Gastrocnemius medialis (tissue), 4 donors: ENCODE data around the gene OR8G1. TPM values are rescaled to one million over a fixed set of nuclear protein-coding genes. Genes with fewer than 3 reads are reported as not detected.

ENCODE experiments used
- ATAC-seq, 2 donors: fragments of 150-250 bp; one replicate each; pipeline ENCODE4 v1.9.1; 2016
- DNase-seq, 2 donors: peaks; one replicate each; pipeline ENCODE4 v3.0.0-alpha.2; 2019
- H3K27ac ChIP-seq, 4 donors: fragments of 200-600 bp; sonication (generic); 1 replicate in 1 of 4; 2 replicates in 3 of 4; pipeline ENCODE4 v1.5.1; 2016 to 2018; ENCODE audit warnings: mild to moderate bottlenecking in 2 of 4, moderate library complexity in 1 of 4
- H3K27me3 ChIP-seq, 3 donors: fragments of 200-600 bp; sonication (generic) in 2 of 3; 1 replicate in 1 of 3; 2 replicates in 2 of 3; pipeline versions ENCODE4 v1.5.1 to v1.6.0; 2016 to 2019; ENCODE audit warnings: mild to moderate bottlenecking in 1 of 3, moderate library complexity in 1 of 3
- H3K36me3 ChIP-seq, 2 donors: fragments of 200-600 bp; sonication (generic) in 1 of 2; one replicate each; pipeline ENCODE4 v1.5.1; 2017 to 2018
- H3K4me1 ChIP-seq, 2 donors: fragments of 200-600 bp; sonication (generic) in 1 of 2; one replicate each; pipeline ENCODE4 v1.5.1; 2016 to 2017; ENCODE audit warnings: mild to moderate bottlenecking in 2 of 2
- H3K4me3 ChIP-seq, 4 donors: fragments of 200-600 bp; sonication (generic) in 3 of 4; 1 replicate in 1 of 4; 2 replicates in 3 of 4; pipeline ENCODE4 v1.5.1; 2016 to 2019; ENCODE audit warnings: mild to moderate bottlenecking in 2 of 4
- H3K9me3 ChIP-seq, 3 donors: fragments of 200-600 bp; sonication (generic) in 2 of 3; 1 replicate in 1 of 3; 2 replicates in 2 of 3; pipeline ENCODE4 v1.5.1; 2016 to 2019
- CTCF ChIP-seq, 5 experiments: fragments of 450-650 bp in 3 of 5; fragments of 200-600 bp in 2 of 5; sonication (generic) in 2 of 5; IDR thresholded peaks in 4 of 5; conservative IDR thresholded peaks in 1 of 5; 1 replicate in 4 of 5; 2 replicates in 1 of 5; pipeline ENCODE4 v1.5.1; 2016 to 2019; ENCODE audit warnings: antibody characterized with exemption in 5 of 5, mild to moderate bottlenecking in 3 of 5, moderate library complexity in 3 of 5
- POLR2A ChIP-seq, 2 donors: fragments of 450-650 bp; IDR thresholded peaks; one replicate each; pipeline ENCODE4 v1.6.1; 2017; ENCODE audit warnings: antibody characterized with exemption in 2 of 2, mild to moderate bottlenecking in 2 of 2, moderate library complexity in 2 of 2
- in situ Hi-C, 4 donors: fragments of 200-750 bp; cut with MboI; loops; one replicate each; pipeline versions ENCODE4 v1.15.0 to v1.8.0; 2017; ENCODE audit warnings: low sequenced_read_pairs in 4 of 4
- intact Hi-C: fragments of 100-400 bp; cut with DNase I; formaldehyde crosslinking; loops from one replicate; pipeline ENCODE4 v1.15.1; 2023; ENCODE audit warnings: low total_unique reads
- total RNA-seq, 4 donors: library from RNA; depleted of rRNA; stranded (reverse); fragments of >200 nt; gene quantifications; one replicate each; pipeline versions ENCODE4 v1.1.0 to v1.2.3, GENCODE V29; 2016

The OR8G1 gene
- total RNA-seq, 4 donors from 2014 or later, result not detected

- no peak for TF ChIP-seq CTCF (IDR thresholded peaks at IDR 0.05 in 4 of 5, conservative IDR thresholded peaks at IDR 0.05 in 1 of 5)
- no peak for TF ChIP-seq POLR2A (IDR thresholded peaks at IDR 0.05)
- Histone ChIP-seq H3K4me3 (no peak overlapping the region), H3K27me3 (no peaks in the 10 kb centered on the region), H3K27ac (no peak overlapping the region), H3K4me1 (no peaks in the 10 kb centered on the region), H3K9me3 (no peaks in the 10 kb centered on the region), H3K36me3 (no peaks in the 10 kb centered on the region)
- intact Hi-C loops, result no loop called here
- ATAC-seq, result no peak
- in situ Hi-C loops, result no loop called here
- no peak for DNase-seq
Measured at GRCh38 chr11:124274000-124274399, 33.1 kb downstream of the OR8G1 start.

GRCh38 chr11:124276081-124276480 lies 35.2 kb downstream of the OR8G1 start:
- TF ChIP-seq POLR2A (IDR thresholded peaks at IDR 0.05), result no peak
- TF ChIP-seq CTCF (IDR thresholded peaks at IDR 0.05 in 4 of 5, conservative IDR thresholded peaks at IDR 0.05 in 1 of 5), result no peak
- H3K9me3 ChIP-seq, result no peaks in the 10 kb centered on the region
- no peaks in the 10 kb centered on the region for H3K36me3 ChIP-seq
- no peak overlapping the region for H3K27ac ChIP-seq
- in situ Hi-C loops (no loop called here), intact Hi-C loops (no loop called here)
- no peaks in the 10 kb centered on the region for H3K27me3 ChIP-seq
- no peak overlapping the region for H3K4me3 ChIP-seq
- ATAC-seq (no peak), DNase-seq (no peak)
- no peaks in the 10 kb centered on the region for H3K4me1 ChIP-seq

GRCh38 chr11:124277207-124277606 lies 36.3 kb downstream of the OR8G1 start:
- no peaks in the 10 kb centered on the region for H3K4me1 ChIP-seq
- TF ChIP-seq POLR2A (IDR thresholded peaks at IDR 0.05) (no peak), CTCF (IDR thresholded peaks at IDR 0.05 in 4 of 5, conservative IDR thresholded peaks at IDR 0.05 in 1 of 5) (no peak)
- no peak overlapping the region for H3K27ac ChIP-seq
- no peak overlapping the region for H3K4me3 ChIP-seq
- intact Hi-C loops, result no loop called here
- H3K27me3 ChIP-seq, result no peaks in the 10 kb centered on the region
- in situ Hi-C loops, result no loop called here
- ATAC-seq (no peak), DNase-seq (no peak)
- H3K36me3 ChIP-seq, result no peaks in the 10 kb centered on the region
- H3K9me3 ChIP-seq, result no peaks in the 10 kb centered on the region

GRCh38 chr11:124277804-124278203 lies 36.9 kb downstream of the OR8G1 start:
- no peaks in the 10 kb centered on the region for H3K27me3 ChIP-seq
- H3K36me3 ChIP-seq, result no peaks in the 10 kb centered on the region
- no peaks in the 10 kb centered on the region for H3K9me3 ChIP-seq
- no peak for DNase-seq
- in situ Hi-C loops, result no loop called here
- intact Hi-C loops, result no loop called here
- no peak overlapping the region for H3K4me3 ChIP-seq
- no peak overlapping the region for H3K27ac ChIP-seq
- TF ChIP-seq CTCF (IDR thresholded peaks at IDR 0.05 in 4 of 5, conservative IDR thresholded peaks at IDR 0.05 in 1 of 5) (no peak), POLR2A (IDR thresholded peaks at IDR 0.05) (no peak)
- no peak for ATAC-seq
- no peaks in the 10 kb centered on the region for H3K4me1 ChIP-seq

DNA sequence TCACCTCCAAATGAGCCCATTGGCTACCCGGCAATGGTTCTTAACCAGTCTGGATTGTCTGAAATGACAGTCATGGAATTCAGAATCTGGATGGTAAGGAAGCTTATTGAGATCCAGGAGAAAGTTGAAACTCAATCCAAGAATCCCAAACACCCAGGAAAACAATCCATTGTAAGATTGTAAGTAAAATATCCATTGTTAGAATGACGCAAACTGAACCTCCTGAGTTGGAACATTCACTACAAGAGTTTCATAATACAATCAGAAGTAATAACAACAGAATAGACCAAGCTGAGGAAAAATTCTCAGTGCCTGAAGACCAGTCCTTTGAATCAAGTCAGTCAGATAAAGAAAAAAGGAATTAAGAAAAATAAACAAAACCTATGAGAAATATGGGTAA lies 37.4 kb downstream of the OR8G1 start:
- ATAC-seq (no peak), DNase-seq (no peak)
- Histone ChIP-seq H3K27ac (no peak overlapping the region), H3K4me3 (no peak overlapping the region), H3K27me3 (no peaks in the 10 kb centered on the region), H3K9me3 (no peaks in the 10 kb centered on the region), H3K36me3 (no peaks in the 10 kb centered on the region), H3K4me1 (no peaks in the 10 kb centered on the region)
- TF ChIP-seq CTCF (IDR thresholded peaks at IDR 0.05 in 4 of 5, conservative IDR thresholded peaks at IDR 0.05 in 1 of 5) (no peak), POLR2A (IDR thresholded peaks at IDR 0.05) (no peak)
- intact Hi-C loops, result no loop called here
- in situ Hi-C loops, result no loop called here
